GM12874 (cell line): ENCODE results near the gene ABCA10.

Experiments
- CTCF ChIP-seq: IDR thresholded peaks from 2 replicates; pipeline ENCODE4 v1.5.1; 2011; ENCODE audit warnings: low read depth, mild to moderate bottlenecking, control low read depth, low read length, moderate library complexity; ENCODE audit not compliant: insufficient read depth

ABCA10 gene

GRCh38 chr17:69159418-69159817, 69.2 kb downstream of the ABCA10 start:
- TF ChIP-seq CTCF, result no peak

GRCh38 chr17:69154267-69154666, 74.4 kb downstream of the ABCA10 start:
- no peak for TF ChIP-seq CTCF

GRCh38 chr17:69150333-69150732, 78.3 kb downstream of the ABCA10 start:
- TF ChIP-seq CTCF, result no peak

- no peak for TF ChIP-seq CTCF
Measured at GRCh38 chr17:69147460-69147859, 81.2 kb downstream of the ABCA10 start.

GRCh38 chr17:69144331-69145255, 84.0 kb downstream of the ABCA10 start:
- no peak for TF ChIP-seq CTCF

GRCh38 chr17:69143683-69144231, 84.9 kb downstream of the ABCA10 start:
- TF ChIP-seq CTCF, result no peak

GRCh38 chr17:69143151-69143550, 85.5 kb downstream of the ABCA10 start:
- no peak for TF ChIP-seq CTCF
